ENCODE measurements around the gene SLC24A3. TPM values are rescaled to one million over a fixed set of nuclear protein-coding genes. Genes with fewer than 3 reads are reported as not detected.

Gene SLC24A3
- total RNA-seq, 3 donors from 2014 or later = 4.3 to 34.9 (median 5.7) TPM

DNA sequence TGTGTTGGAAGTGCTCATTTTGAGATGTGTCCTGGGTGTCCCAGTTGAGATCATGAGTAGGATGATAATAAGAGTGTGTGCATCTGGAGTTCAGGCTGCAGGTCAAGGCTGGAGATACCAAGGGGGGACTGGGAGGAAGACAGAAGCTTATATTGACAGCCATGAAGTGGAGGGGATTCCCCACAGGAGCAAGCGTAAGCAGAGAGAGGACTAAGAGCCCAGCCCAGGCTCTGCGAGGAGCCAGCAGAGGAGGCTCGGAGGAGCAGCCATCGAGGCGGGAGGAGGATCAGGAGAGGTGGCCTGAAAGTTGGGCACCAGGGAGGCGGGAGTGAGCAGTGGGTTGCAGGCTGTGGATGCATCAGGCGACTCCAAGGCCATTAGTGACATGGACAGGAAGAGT lies 116.2 kb downstream of the SLC24A3 start:
- no peak for TF ChIP-seq CTCF (IDR thresholded peaks at IDR 0.05)
- H3K4me1 ChIP-seq (ENCODE audit: low read depth) = no peaks in the 10 kb centered on the region
- no peaks in the 10 kb centered on the region for H3K36me3 ChIP-seq (ENCODE audit: low read depth)
- no peak for DNase-seq
- intact Hi-C loops (cut with DNase I, micrococcal nuclease) = no loop called here
- H3K4me3 ChIP-seq = no peak overlapping the region
- ATAC-seq = no peak
- no peaks in the 10 kb centered on the region for H3K9me3 ChIP-seq

DNA sequence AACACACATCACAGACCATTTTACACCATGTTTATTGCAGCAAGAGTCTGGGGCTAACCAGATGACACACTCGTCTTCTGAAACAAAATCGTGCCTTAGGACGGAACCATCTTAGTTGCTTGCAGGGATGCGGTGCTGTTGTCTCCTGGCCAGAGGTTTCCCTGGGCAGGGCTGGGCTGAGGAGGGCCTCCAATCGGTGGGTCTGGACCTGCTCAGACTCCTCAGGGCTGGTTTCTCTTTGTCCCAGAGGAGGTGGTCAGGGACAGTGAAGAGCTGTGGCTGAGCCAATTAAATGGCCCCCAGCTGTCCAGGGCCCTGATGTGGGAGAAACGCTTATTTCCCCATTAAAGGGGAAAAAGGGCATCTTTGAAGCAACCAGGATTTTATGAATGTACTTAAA lies 117.6 kb downstream of the SLC24A3 start:
- intact Hi-C loops (cut with DNase I, micrococcal nuclease) = no loop called here
- no peak for TF ChIP-seq CTCF (IDR thresholded peaks at IDR 0.05)
- H3K9me3 ChIP-seq = no peaks in the 10 kb centered on the region

GRCh38 chr20:19330731-19331130 lies 118.3 kb downstream of the SLC24A3 start:
- TF ChIP-seq CTCF (IDR thresholded peaks at IDR 0.05) = no peak
- Histone ChIP-seq H3K9me3 (no peaks in the 10 kb centered on the region), H3K4me3 (no peak overlapping the region), H3K4me1 (ENCODE audit: low read depth) (no peaks in the 10 kb centered on the region), H3K36me3 (ENCODE audit: low read depth) (no peaks in the 10 kb centered on the region)
- intact Hi-C loops (cut with DNase I, micrococcal nuclease) = no loop called here
- DNase-seq (no peak), ATAC-seq (no peak)

More for the DNA sequence above, 117.6 kb downstream of the SLC24A3 start:
- Histone ChIP-seq H3K36me3 (ENCODE audit: low read depth) (no peaks in the 10 kb centered on the region), H3K4me3 (no peak overlapping the region), H3K4me1 (ENCODE audit: low read depth) (no peaks in the 10 kb centered on the region)
- no peak for ATAC-seq
- no peak for DNase-seq

DNA sequence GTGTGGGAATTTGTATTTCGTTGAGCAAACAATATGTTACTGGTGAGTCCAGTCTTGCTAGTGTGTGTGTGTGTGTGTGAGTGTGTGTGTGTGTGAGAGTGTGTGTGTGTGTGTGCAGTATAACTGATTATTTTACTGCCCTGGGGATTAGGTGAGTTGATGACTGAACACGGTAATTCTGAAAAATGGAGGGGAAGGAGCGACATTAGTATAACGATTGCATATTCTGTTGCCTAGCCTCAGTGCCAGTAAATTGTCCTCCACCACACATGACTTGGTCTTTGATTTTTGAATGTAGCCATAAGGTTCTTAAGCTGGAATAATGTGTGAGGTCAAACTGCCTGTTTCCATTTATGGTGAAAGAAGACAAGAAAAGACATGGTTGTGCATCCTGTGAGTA lies 121.1 kb downstream of the SLC24A3 start:
- no peak for DNase-seq
- no peak for TF ChIP-seq CTCF (IDR thresholded peaks at IDR 0.05)
- Histone ChIP-seq H3K36me3 (ENCODE audit: low read depth) (no peaks in the 10 kb centered on the region), H3K4me3 (no peak overlapping the region), H3K4me1 (ENCODE audit: low read depth) (no peaks in the 10 kb centered on the region), H3K9me3 (no peaks in the 10 kb centered on the region)
- no peak for ATAC-seq
- intact Hi-C loops (cut with DNase I, micrococcal nuclease) = no loop called here

DNA sequence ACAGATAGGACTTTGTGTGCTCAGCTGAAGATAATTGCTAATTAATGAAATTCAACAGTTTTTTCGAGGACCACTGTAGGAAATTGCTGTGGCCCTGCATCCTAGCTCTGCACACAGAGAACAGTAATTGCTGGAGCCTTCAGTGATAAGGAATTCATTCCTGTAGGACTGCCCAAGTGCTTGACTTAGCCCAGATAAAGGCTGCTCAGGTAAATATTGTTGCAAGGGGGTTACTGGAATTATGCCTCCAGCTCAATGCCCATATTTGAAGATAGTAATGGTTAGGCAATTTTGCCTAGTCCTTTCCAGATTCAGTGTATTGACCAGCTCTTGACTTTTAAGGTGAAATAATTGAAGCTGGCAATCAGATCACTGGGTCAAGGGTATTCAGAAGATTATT lies 122.9 kb downstream of the SLC24A3 start:
- DNase-seq = no peak

More for the DNA sequence above, 122.9 kb downstream of the SLC24A3 start:
- Histone ChIP-seq H3K36me3 (ENCODE audit: low read depth) (no peaks in the 10 kb centered on the region), H3K4me1 (ENCODE audit: low read depth) (no peaks in the 10 kb centered on the region), H3K4me3 (no peak overlapping the region), H3K9me3 (no peaks in the 10 kb centered on the region)
- no peak for TF ChIP-seq CTCF (IDR thresholded peaks at IDR 0.05)
- no peak for ATAC-seq
- intact Hi-C loops (cut with DNase I, micrococcal nuclease) = no loop called here
